ENCODE results near the gene DMKN.

- TF ChIP-seq CTCF (IDR thresholded peaks at IDR 0.05) (no peak), POLR2A (IDR thresholded peaks at IDR 0.05) (no peak)
Measured at GRCh38 chr19:35552534-35553384, 39.3 kb upstream of the DMKN start.

Measured in testis (tissue), 2 donors.